ENCODE data around the gene MB. TPM values are rescaled to one million over a fixed set of nuclear protein-coding genes. Genes with fewer than 3 reads are reported as not detected.

The MB gene
- total RNA-seq, 2 donors from 2014 or later: 9.9 to 71.8 TPM

GRCh38 chr22:35632935-35633334 is 15.8 kb upstream of the MB start:
- H3K4me1 ChIP-seq (replicated peaks): no peaks in the 10 kb centered on the region
- no peak overlapping the region for H3K4me3 ChIP-seq
- no peaks in the 10 kb centered on the region for H3K9me3 ChIP-seq
- H3K27me3 ChIP-seq (replicated peaks; ENCODE audit: insufficient read depth): no peaks in the 10 kb centered on the region
- DNase-seq (ENCODE audit: low spot score): no peak
- no peaks in the 10 kb centered on the region for H3K36me3 ChIP-seq
- intact Hi-C loops (cut with DNase I): no loop called here
- WGBS: 74% methylated on average over 3 of the region's 3 CpGs
- TF ChIP-seq POLR2AphosphoS5 (IDR thresholded peaks at IDR 0.05) (no peak), POLR2A (IDR thresholded peaks at IDR 0.05) (no peak), CTCF (IDR thresholded peaks at IDR 0.05) (no peak)
- H3K27ac ChIP-seq: no peak overlapping the region

DNA sequence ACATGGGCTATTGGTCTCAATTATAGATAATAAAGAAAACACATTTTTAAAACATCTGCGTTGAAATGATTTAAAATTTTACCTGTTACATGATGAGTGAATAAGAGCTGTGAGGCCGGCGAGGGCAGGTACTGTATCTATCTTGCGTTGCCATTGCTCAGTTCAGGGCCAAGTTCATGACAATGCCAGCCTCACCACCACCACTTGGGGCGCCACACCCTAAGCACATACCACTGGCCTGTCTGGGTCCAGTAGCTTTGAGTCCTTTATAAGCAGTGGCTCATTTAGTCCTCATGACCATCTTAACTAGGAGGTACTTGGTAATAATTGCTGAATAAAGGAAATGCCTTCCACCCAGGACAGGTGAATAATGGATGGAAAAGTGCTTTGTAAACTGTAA is 14.5 kb upstream of the MB start:
- DNase-seq (ENCODE audit: low spot score): no peak

DNA sequence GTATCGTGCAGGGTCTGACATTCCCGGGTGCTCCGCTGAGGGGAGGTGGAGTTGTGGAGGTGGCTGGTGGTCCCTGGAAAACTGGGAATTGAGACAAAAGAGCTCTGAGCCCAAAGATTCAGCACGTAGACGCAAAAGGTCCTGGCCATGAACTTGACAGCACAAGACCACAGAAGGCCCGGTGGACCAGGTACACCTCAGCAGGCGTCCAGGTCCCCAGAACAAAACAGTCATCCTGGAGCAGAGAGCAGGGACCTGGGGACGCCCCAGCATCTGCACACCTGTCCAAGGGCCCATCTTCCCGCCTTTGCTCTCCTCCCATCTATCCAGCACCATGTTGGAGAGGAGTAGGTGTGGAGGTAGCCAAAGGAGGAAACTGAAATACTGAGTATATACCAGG is 13.8 kb upstream of the MB start:
- no peaks in the 10 kb centered on the region for H3K4me1 ChIP-seq (replicated peaks)
- no peaks in the 10 kb centered on the region for H3K27me3 ChIP-seq (replicated peaks; ENCODE audit: insufficient read depth)
- H3K9me3 ChIP-seq: no peaks in the 10 kb centered on the region
- TF ChIP-seq POLR2A (IDR thresholded peaks at IDR 0.05): no peak
- no peak for TF ChIP-seq CTCF (IDR thresholded peaks at IDR 0.05)
- no peak for TF ChIP-seq POLR2AphosphoS5 (IDR thresholded peaks at IDR 0.05)
- no peak for DNase-seq (ENCODE audit: low spot score)
- WGBS: 98% methylated on average over 8 of the region's 9 CpGs
- no peak overlapping the region for H3K4me3 ChIP-seq
- intact Hi-C loops (cut with DNase I): no loop called here
- H3K27ac ChIP-seq: no peak overlapping the region
- H3K36me3 ChIP-seq: no peaks in the 10 kb centered on the region

More for the DNA sequence above, 14.5 kb upstream of the MB start:
- H3K36me3 ChIP-seq: no peaks in the 10 kb centered on the region
- no peaks in the 10 kb centered on the region for H3K4me1 ChIP-seq (replicated peaks)
- intact Hi-C loops (cut with DNase I): no loop called here
- WGBS: 75% methylated on average over 5 of the region's 5 CpGs
- TF ChIP-seq POLR2A (IDR thresholded peaks at IDR 0.05) (no peak), POLR2AphosphoS5 (IDR thresholded peaks at IDR 0.05) (no peak), CTCF (IDR thresholded peaks at IDR 0.05) (peak in 1 of 4 experiments; percentile 35)
- H3K9me3 ChIP-seq: no peaks in the 10 kb centered on the region
- H3K27ac ChIP-seq: no peak overlapping the region
- no peaks in the 10 kb centered on the region for H3K27me3 ChIP-seq (replicated peaks; ENCODE audit: insufficient read depth)
- no peak overlapping the region for H3K4me3 ChIP-seq

- intact Hi-C loops (cut with DNase I): no loop called here
- no peak overlapping the region for H3K27ac ChIP-seq
- no peaks in the 10 kb centered on the region for H3K4me1 ChIP-seq (replicated peaks)
- H3K9me3 ChIP-seq: no peaks in the 10 kb centered on the region
- no peak for TF ChIP-seq POLR2A (IDR thresholded peaks at IDR 0.05)
- TF ChIP-seq POLR2AphosphoS5 (IDR thresholded peaks at IDR 0.05): no peak
- TF ChIP-seq CTCF (IDR thresholded peaks at IDR 0.05): no peak
- WGBS: 72% methylated on average over 4 of the region's 4 CpGs
- no peaks in the 10 kb centered on the region for H3K36me3 ChIP-seq
- no peak overlapping the region for H3K4me3 ChIP-seq
- DNase-seq (ENCODE audit: low spot score): no peak
- H3K27me3 ChIP-seq (replicated peaks; ENCODE audit: insufficient read depth): no peaks in the 10 kb centered on the region
Observed at GRCh38 chr22:35630387-35630793, 13.3 kb upstream of the MB start.

DNA sequence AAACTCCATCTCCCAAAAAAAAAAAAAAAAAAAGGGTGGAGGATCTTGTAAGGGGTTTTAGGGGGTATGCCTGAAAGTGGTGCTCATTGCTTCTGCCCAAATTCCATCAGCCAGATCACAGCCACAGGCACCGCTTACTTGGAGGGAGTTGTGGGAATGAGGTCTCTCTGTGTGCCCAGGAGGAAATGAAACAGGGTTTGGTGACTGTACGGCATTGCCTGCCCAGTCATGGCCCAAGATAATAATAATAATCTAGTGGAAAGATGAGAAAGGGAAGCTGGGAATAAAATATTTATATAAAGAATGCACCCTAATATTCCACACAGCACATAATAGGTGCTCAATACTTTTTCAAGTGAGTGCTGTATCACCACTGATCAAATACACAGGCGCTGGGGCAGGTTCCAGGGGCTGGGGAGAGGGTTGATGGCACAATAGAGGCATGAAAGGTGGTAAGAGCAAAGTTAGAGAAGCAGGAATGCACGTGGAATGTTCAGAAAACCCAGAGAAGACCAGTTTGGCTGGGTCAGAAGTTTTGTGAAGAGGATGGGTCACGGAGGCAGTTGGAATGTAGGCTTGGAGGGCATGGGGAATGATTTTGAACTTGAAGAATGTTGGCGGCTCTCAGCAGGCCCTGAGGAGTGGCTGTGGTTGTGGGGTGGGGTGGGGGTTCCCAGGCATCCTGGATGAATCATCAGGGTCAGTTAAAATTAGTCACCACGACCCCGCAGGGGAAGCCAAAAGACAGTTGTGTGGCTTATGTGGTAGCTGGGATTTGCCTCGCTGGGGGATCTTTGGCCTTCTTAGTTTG is 12.5 kb upstream of the MB start:
- Histone ChIP-seq H3K9me3 (no peaks in the 10 kb centered on the region), H3K36me3 (no peaks in the 10 kb centered on the region), H3K4me1 (replicated peaks) (no peaks in the 10 kb centered on the region), H3K27me3 (replicated peaks; ENCODE audit: insufficient read depth) (no peaks in the 10 kb centered on the region), H3K27ac (peak overlapping the region in 1 of 2 donors; percentile 24), H3K4me3 (no peak overlapping the region)
- intact Hi-C loops (cut with DNase I): loop anchor here (5.0 kb wide), 2 partner anchors 208 to 438 kb away; no protein-coding TSS in a partner anchor
- DNase-seq (ENCODE audit: low spot score): no peak
- 29% methylated on average over 9 of the region's 9 CpGs for WGBS
- TF ChIP-seq POLR2AphosphoS5 (IDR thresholded peaks at IDR 0.05) (peak; percentile 19), POLR2A (IDR thresholded peaks at IDR 0.05) (no peak), CTCF (IDR thresholded peaks at IDR 0.05) (no peak)

Data from prostate gland (tissue), 2 donors.